Endothelial cell of umbilical vein (primary cell): Measurements from ENCODE around the gene TNFRSF11A. TPM values are rescaled to one million over a fixed set of nuclear protein-coding genes. Genes with fewer than 3 reads are reported as not detected.

Source experiments
- BruUV-seq: library from RNA; stranded (reverse); fragments of 400-500 nt; replicated peaks from 2 replicates; lab custom pipeline; 2021; lab: Mats Ljungman, UMichigan
- CTCF ChIA-PET: fragments of 300-600, 350-600 bp; sonication (Branson Sonifier 250); formaldehyde crosslinking; loops from one replicate; lab custom pipeline; 2021; ENCODE audit warnings: antibody characterized with exemption, inconsistent platforms; lab: Charles Lee
- POLR2A ChIA-PET: fragments of 300-600, 350-600 bp; sonication (Branson Sonifier 250); formaldehyde crosslinking; loops from one replicate; lab custom pipeline; 2021; ENCODE audit warnings: antibody characterized with exemption, inconsistent platforms; lab: Charles Lee
- DNase-seq: peaks from one replicate; pipeline ENCODE4 v3.0.0-alpha.2; 2011; ENCODE audit warnings: low read depth, low spot score
- FAIRE-seq: peaks from 2 replicates; lab custom pipeline; 2011; peaks lifted over from hg19 to GRCh38; lab: Jason Lieb, UNC
- H2AFZ ChIP-seq: 2 replicates; pipeline ENCODE4 v1.6.0; 2012; ENCODE audit warnings: low read depth, low read length, control low read depth, inconsistent platforms
- H3K27ac ChIP-seq: 2 replicates; pipeline ENCODE4 v1.5.1; 2011; ENCODE audit warnings: low read depth, mild to moderate bottlenecking, control low read depth, low read length, moderate library complexity; ENCODE audit not compliant: insufficient read depth
- H3K27me3 ChIP-seq, 2 experiments: 2 replicates each; pipeline versions ENCODE4 v1.6.0 to v1.6.1; 2011; ENCODE audit warnings: low read length in 2 of 2, mixed read lengths in 1 of 2; ENCODE audit not compliant: control insufficient read depth in 2 of 2, insufficient read depth in 2 of 2
- H3K36me3 ChIP-seq, 2 experiments: 2 replicates in 1 of 2; 3 replicates in 1 of 2; pipeline ENCODE4 v1.5.1; 2011; ENCODE audit warnings: low read length in 2 of 2, mild to moderate bottlenecking in 1 of 2, moderate library complexity in 1 of 2; ENCODE audit not compliant: control insufficient read depth in 2 of 2, insufficient read depth in 2 of 2; ENCODE audit errors: extremely low read depth in 1 of 2
- H3K4me1 ChIP-seq: 3 replicates; pipeline ENCODE4 v1.5.1; 2011; ENCODE audit warnings: mild to moderate bottlenecking, low read length; ENCODE audit not compliant: control insufficient read depth, insufficient read depth; ENCODE audit errors: extremely low read depth
- H3K4me2 ChIP-seq: 2 replicates; pipeline ENCODE4 v1.6.1; 2011; ENCODE audit warnings: low read length, control low read depth, mixed read lengths; ENCODE audit not compliant: insufficient read depth
- H3K4me3 ChIP-seq, 3 experiments: fragments of 200-600 bp in 1 of 3; sonication (generic), shearing (Covaris generic) in 1 of 3; replicated peaks in 1 of 3; 2 replicates each; pipeline ENCODE4 v1.5.1; 2011 to 2016; ENCODE audit warnings: control low read depth in 3 of 3, low read length in 3 of 3, mild to moderate bottlenecking in 2 of 3, inconsistent platforms in 1 of 3, low read depth in 1 of 3, moderate library complexity in 1 of 3; ENCODE audit not compliant: insufficient read depth in 1 of 3
- H3K79me2 ChIP-seq: 2 replicates; pipeline ENCODE4 v1.6.0; 2012; ENCODE audit warnings: low read length, inconsistent platforms; ENCODE audit not compliant: control insufficient read depth, insufficient read depth
- H3K9ac ChIP-seq: replicated peaks from 2 replicates; pipeline ENCODE3; 2011; ENCODE audit warnings: low read length, control low read depth; ENCODE audit not compliant: insufficient read depth; ENCODE audit errors: extremely low read depth
- H3K9me1 ChIP-seq: replicated peaks from 3 replicates; pipeline ENCODE4 v1.6.0; 2011; ENCODE audit warnings: mild to moderate bottlenecking, low read length; ENCODE audit not compliant: control insufficient read depth, insufficient read depth; ENCODE audit errors: extremely low read depth
- H3K9me3 ChIP-seq: replicated peaks from 2 replicates; pipeline ENCODE4 v1.5.1; 2012; ENCODE audit warnings: low read length, inconsistent platforms; ENCODE audit not compliant: control insufficient read depth, insufficient read depth
- H4K20me1 ChIP-seq: replicated peaks from 2 replicates; pipeline ENCODE3; 2011; ENCODE audit warnings: mild to moderate bottlenecking, low read length; ENCODE audit not compliant: control insufficient read depth, insufficient read depth; ENCODE audit errors: extremely low read depth
- EZH2 ChIP-seq: IDR thresholded peaks from 2 replicates; pipeline ENCODE4 v1.6.1; 2012; ENCODE audit warnings: borderline replicate concordance, low read depth, mild to moderate bottlenecking, moderate library complexity, low read length, inconsistent platforms; ENCODE audit not compliant: severe bottlenecking
- FOS ChIP-seq: IDR thresholded peaks from 2 replicates; pipeline ENCODE4 v1.6.1; 2011; ENCODE audit warnings: mild to moderate bottlenecking, low read length, moderate library complexity, borderline replicate concordance; ENCODE audit not compliant: insufficient read depth
- GATA2 ChIP-seq: IDR thresholded peaks from 2 replicates; pipeline ENCODE4 v1.7.0; 2011; ENCODE audit warnings: low read depth, mild to moderate bottlenecking, moderate library complexity, mixed read lengths, low read length; ENCODE audit not compliant: insufficient read length, insufficient read depth
- JUN ChIP-seq: IDR thresholded peaks from 2 replicates; pipeline ENCODE4 v1.6.1; 2011; ENCODE audit warnings: borderline replicate concordance, low read depth; ENCODE audit not compliant: insufficient read length, insufficient read depth
- MYC ChIP-seq: IDR thresholded peaks from one replicate; pipeline ENCODE4 v1.6.1; 2011; ENCODE audit warnings: mild to moderate bottlenecking, low read depth, low read length
- POLR2A ChIP-seq: IDR thresholded peaks from 2 replicates; pipeline ENCODE4 v1.6.1; 2012; ENCODE audit warnings: low read depth, mild to moderate bottlenecking, control low read depth, low read length
- POLR2AphosphoS5 ChIP-seq: IDR thresholded peaks from 2 replicates; pipeline ENCODE4 v1.6.1; 2012; ENCODE audit warnings: low read depth, mild to moderate bottlenecking, control low read depth, low read length, moderate library complexity; ENCODE audit not compliant: insufficient read depth
- dilution Hi-C: fragments of 300-500 bp; cut with MboI; formaldehyde crosslinking; loops from one replicate; pipeline ENCODE4 v1.15.0; 2019; ENCODE audit warnings: low sequenced_read_pairs; ENCODE audit not compliant: extremely low pct_ligation_motif_present
- intact Hi-C: fragments of 100-400 bp; cut with micrococcal nuclease; formaldehyde crosslinking; loops from one replicate; pipeline ENCODE4 v1.10.0; 2022
- polyA plus RNA-seq, 4 experiments: library from polyadenylated mRNA; depleted of rRNA in 3 of 4; stranded (reverse) in 3 of 4; unstranded in 1 of 4; fragments of >200 nt; gene quantifications; 2 replicates each; pipeline versions ENCODE4 v1.2.1 to v1.2.3, GENCODE V29; 2011 to 2012; ENCODE audit warnings: missing spikeins in 1 of 4
- total RNA-seq: library from RNA; stranded (reverse); gene quantifications from 2 replicates; pipeline ENCODE4 v1.2.3, GENCODE V29; 2021
- TF ChIP-seq, protein P1 (sequence below): IDR thresholded peaks from 2 replicates; pipeline ENCODE4 v1.6.1; 2011; ENCODE audit not compliant: insufficient read depth, insufficient read length
- TF ChIP-seq, protein P2 (sequence below), 2 donors: IDR thresholded peaks; 1 replicate in 1 of 2; 2 replicates in 1 of 2; pipeline ENCODE4 v1.5.1; 2011; ENCODE audit warnings: low read length in 2 of 2, mild to moderate bottlenecking in 2 of 2, moderate library complexity in 2 of 2, control low read depth in 1 of 2, inconsistent platforms in 1 of 2, low read depth in 1 of 2; ENCODE audit not compliant: insufficient read depth in 1 of 2; ENCODE audit errors: extremely low read depth in 1 of 2

Gene TNFRSF11A
- total and polyA plus RNA-seq, 2 donors (not counting 3 experiments of a cell fraction or from before 2014, with no cell fraction given) = 10.4 to 11.1 TPM

DNA sequence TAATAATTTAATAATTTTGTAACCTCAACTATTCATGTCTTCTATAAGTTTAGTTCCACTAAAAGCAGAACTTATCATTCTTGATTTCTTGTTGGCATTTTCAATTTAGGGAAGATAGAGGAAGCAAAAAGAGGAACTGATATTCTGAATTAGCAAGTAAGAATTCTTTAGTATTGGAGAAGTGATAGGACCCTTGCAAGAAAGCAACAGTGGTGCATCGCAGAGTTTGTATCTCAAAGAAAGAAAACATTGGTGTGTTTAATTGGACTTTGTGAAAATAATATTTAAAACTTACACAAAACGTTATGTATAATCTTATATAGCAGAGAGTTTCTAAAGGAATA, 36.5 kb upstream of the TNFRSF11A start:
- no TSS peak for BruUV-seq
- Histone ChIP-seq H3K79me2 (no peaks in the 10 kb centered on the region), H3K36me3 (peaks cover 2 to 13% of the 10 kb centered on the region in 2 experiments), H3K27ac (no peak overlapping the region), H3K27me3 (no peaks in the 10 kb centered on the region), H4K20me1 (no peaks in the 10 kb centered on the region), H3K9me1 (no peaks in the 10 kb centered on the region), H2AFZ (no peak overlapping the region), H3K4me2 (no peak overlapping the region), H3K9me3 (no peaks in the 10 kb centered on the region), H3K9ac (no peak overlapping the region), H3K4me3 (no peak overlapping the region), H3K4me1 (no peaks in the 10 kb centered on the region)
- CTCF ChIA-PET = interaction anchor here (1.4 kb wide), 1 partner anchor 11 kb away, joined by 3 read pairs; no protein-coding TSS in a partner anchor
- intact Hi-C loops = no loop called here
- POLR2A ChIA-PET = no interaction called here
- no peak for FAIRE-seq
- no peak for DNase-seq
- TF ChIP-seq, protein P1, sequence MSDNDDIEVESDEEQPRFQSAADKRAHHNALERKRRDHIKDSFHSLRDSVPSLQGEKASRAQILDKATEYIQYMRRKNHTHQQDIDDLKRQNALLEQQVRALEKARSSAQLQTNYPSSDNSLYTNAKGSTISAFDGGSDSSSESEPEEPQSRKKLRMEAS = no peak
- TF ChIP-seq POLR2A = no peak
- TF ChIP-seq MYC = no peak
- no peak for TF ChIP-seq POLR2AphosphoS5
- no peak for TF ChIP-seq FOS
- no peak for TF ChIP-seq JUN
- TF ChIP-seq, protein P2, sequence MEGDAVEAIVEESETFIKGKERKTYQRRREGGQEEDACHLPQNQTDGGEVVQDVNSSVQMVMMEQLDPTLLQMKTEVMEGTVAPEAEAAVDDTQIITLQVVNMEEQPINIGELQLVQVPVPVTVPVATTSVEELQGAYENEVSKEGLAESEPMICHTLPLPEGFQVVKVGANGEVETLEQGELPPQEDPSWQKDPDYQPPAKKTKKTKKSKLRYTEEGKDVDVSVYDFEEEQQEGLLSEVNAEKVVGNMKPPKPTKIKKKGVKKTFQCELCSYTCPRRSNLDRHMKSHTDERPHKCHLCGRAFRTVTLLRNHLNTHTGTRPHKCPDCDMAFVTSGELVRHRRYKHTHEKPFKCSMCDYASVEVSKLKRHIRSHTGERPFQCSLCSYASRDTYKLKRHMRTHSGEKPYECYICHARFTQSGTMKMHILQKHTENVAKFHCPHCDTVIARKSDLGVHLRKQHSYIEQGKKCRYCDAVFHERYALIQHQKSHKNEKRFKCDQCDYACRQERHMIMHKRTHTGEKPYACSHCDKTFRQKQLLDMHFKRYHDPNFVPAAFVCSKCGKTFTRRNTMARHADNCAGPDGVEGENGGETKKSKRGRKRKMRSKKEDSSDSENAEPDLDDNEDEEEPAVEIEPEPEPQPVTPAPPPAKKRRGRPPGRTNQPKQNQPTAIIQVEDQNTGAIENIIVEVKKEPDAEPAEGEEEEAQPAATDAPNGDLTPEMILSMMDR (IDR thresholded peaks at IDR 0.05; ENCODE audit: extremely low read depth in 1 of 2, insufficient read depth in 1 of 2, low read depth in 1 of 2, low read length in 2 of 2) = no peak
- no peak for TF ChIP-seq EZH2
- TF ChIP-seq GATA2 = no peak
- dilution Hi-C loops = no loop called here
